Uterus (tissue), 4 donors: ENCODE data around the gene CIP2A. TPM values are rescaled to one million over a fixed set of nuclear protein-coding genes. Genes with fewer than 3 reads are reported as not detected.

Source experiments
- DNase-seq, 2 donors: peaks; one replicate each; pipeline ENCODE4 v3.0.0-alpha.2; 2019 to 2020
- H3K27ac ChIP-seq, 2 donors: fragments of 200-600 bp; sonication (generic); 1 replicate in 1 of 2; 2 replicates in 1 of 2; pipeline ENCODE4 v1.5.1; 2016 to 2018
- H3K27me3 ChIP-seq, 2 donors: fragments of 200-600 bp; sonication (generic); one replicate each; pipeline ENCODE4 v1.5.1; 2018 to 2019; ENCODE audit warnings: control low read depth in 1 of 2
- H3K36me3 ChIP-seq, 2 donors: fragments of 200-600 bp; sonication (generic); one replicate each; pipeline ENCODE4 v1.5.1; 2019; ENCODE audit warnings: control low read depth in 1 of 2
- H3K4me1 ChIP-seq, 2 donors: fragments of 200-600 bp; sonication (generic); one replicate each; pipeline ENCODE4 v1.5.1; 2018 to 2019; ENCODE audit warnings: control low read depth in 1 of 2
- H3K4me3 ChIP-seq, 2 donors: fragments of 200-600 bp; sonication (generic); 1 replicate in 1 of 2; 2 replicates in 1 of 2; pipeline ENCODE4 v1.5.1; 2018 to 2019; ENCODE audit warnings: mild to moderate bottlenecking in 1 of 2
- H3K9me3 ChIP-seq, 2 donors: fragments of 200-600 bp; sonication (generic); one replicate each; pipeline ENCODE4 v1.5.1; 2019; ENCODE audit warnings: control low read depth in 1 of 2
- CTCF ChIP-seq, 4 experiments: fragments of 200-600 bp in 2 of 4; fragments of 450-650 bp in 2 of 4; sonication (generic) in 2 of 4; IDR thresholded peaks; one replicate each; pipeline ENCODE4 v1.5.1; 2016 to 2019; ENCODE audit warnings: antibody characterized with exemption in 4 of 4, mild to moderate bottlenecking in 2 of 4, moderate library complexity in 1 of 4
- POLR2A ChIP-seq, 2 donors: fragments of 450-650 bp; IDR thresholded peaks; one replicate each; pipeline ENCODE4 v1.6.1; 2016; ENCODE audit warnings: antibody characterized with exemption in 2 of 2, mild to moderate bottlenecking in 1 of 2, moderate library complexity in 1 of 2
- intact Hi-C: fragments of 100-400 bp; cut with DNase I; formaldehyde crosslinking; loops from one replicate; pipeline ENCODE4 v1.15.1; 2023; ENCODE audit warnings: low total_unique reads
- total RNA-seq, 4 donors: library from RNA; depleted of rRNA in 3 of 4; stranded (reverse); fragments of >200 nt in 3 of 4; gene quantifications; one replicate each; pipeline versions ENCODE4 v1.1.0 to v1.2.4, GENCODE V29; 2014 to 2023
- donor health status: DM: yes; HTN: yes; CAD: no.

Gene CIP2A
- total RNA-seq, 4 donors from 2014 or later = 3.3 to 31.5 (median 8.2) TPM; not detected in 1

GRCh38 chr3:108602935-108603294 is 13.7 kb upstream of the CIP2A start:
- no peak overlapping the region for H3K27ac ChIP-seq
- H3K36me3 ChIP-seq = no peaks in the 10 kb centered on the region
- DNase-seq = no peak
- intact Hi-C loops = no loop called here
- H3K4me3 ChIP-seq = no peak overlapping the region
- no peak for TF ChIP-seq CTCF (IDR thresholded peaks at IDR 0.05)
- no peak for TF ChIP-seq POLR2A (IDR thresholded peaks at IDR 0.05)
- no peaks in the 10 kb centered on the region for H3K27me3 ChIP-seq
- H3K4me1 ChIP-seq = no peaks in the 10 kb centered on the region
- no peaks in the 10 kb centered on the region for H3K9me3 ChIP-seq

- intact Hi-C loops = no loop called here
- Histone ChIP-seq H3K9me3 (no peaks in the 10 kb centered on the region), H3K4me1 (no peaks in the 10 kb centered on the region), H3K27me3 (no peaks in the 10 kb centered on the region), H3K4me3 (no peak overlapping the region), H3K27ac (no peak overlapping the region), H3K36me3 (no peaks in the 10 kb centered on the region)
- DNase-seq = no peak
- TF ChIP-seq POLR2A (IDR thresholded peaks at IDR 0.05) (no peak), CTCF (IDR thresholded peaks at IDR 0.05) (no peak)
Measured at GRCh38 chr3:108602249-108602934, 13.2 kb upstream of the CIP2A start.

GRCh38 chr3:108599677-108600409 is 10.6 kb upstream of the CIP2A start:
- no peak overlapping the region for H3K4me3 ChIP-seq
- H3K9me3 ChIP-seq = no peaks in the 10 kb centered on the region
- TF ChIP-seq CTCF (IDR thresholded peaks at IDR 0.05) = no peak
- TF ChIP-seq POLR2A (IDR thresholded peaks at IDR 0.05) = no peak
- H3K36me3 ChIP-seq = no peaks in the 10 kb centered on the region
- H3K27me3 ChIP-seq = no peaks in the 10 kb centered on the region
- H3K4me1 ChIP-seq = no peaks in the 10 kb centered on the region
- intact Hi-C loops = no loop called here
- H3K27ac ChIP-seq = no peak overlapping the region
- no peak for DNase-seq

GRCh38 chr3:108598375-108598774 is 9.1 kb upstream of the CIP2A start:
- no peaks in the 10 kb centered on the region for H3K4me1 ChIP-seq
- TF ChIP-seq CTCF (IDR thresholded peaks at IDR 0.05) (no peak), POLR2A (IDR thresholded peaks at IDR 0.05) (no peak)
- DNase-seq = no peak
- no peak overlapping the region for H3K27ac ChIP-seq
- H3K9me3 ChIP-seq = no peaks in the 10 kb centered on the region
- H3K36me3 ChIP-seq = no peaks in the 10 kb centered on the region
- H3K27me3 ChIP-seq = no peaks in the 10 kb centered on the region
- intact Hi-C loops = no loop called here
- no peak overlapping the region for H3K4me3 ChIP-seq

GRCh38 chr3:108595321-108595720 is 6.1 kb upstream of the CIP2A start:
- intact Hi-C loops = no loop called here
- no peak for DNase-seq
- no peaks in the 10 kb centered on the region for H3K27me3 ChIP-seq
- no peak overlapping the region for H3K27ac ChIP-seq
- H3K36me3 ChIP-seq = no peaks in the 10 kb centered on the region
- TF ChIP-seq CTCF (IDR thresholded peaks at IDR 0.05) (no peak), POLR2A (IDR thresholded peaks at IDR 0.05) (no peak)
- no peaks in the 10 kb centered on the region for H3K9me3 ChIP-seq
- H3K4me1 ChIP-seq = peaks cover 4 to 9% of the 10 kb centered on the region in 2 donors
- no peak overlapping the region for H3K4me3 ChIP-seq
